Fibroblast of mammary gland (primary cell): ENCODE data around the gene AP5S1.

Experiments used
- DNase-seq: peaks from one replicate; pipeline ENCODE4 v3.0.0-alpha.2; 2010; ENCODE audit warnings: low read depth
- H3K4me3 ChIP-seq: 2 replicates; pipeline ENCODE4 v1.5.1; 2011; ENCODE audit warnings: low read depth, mild to moderate bottlenecking, low read length, moderate library complexity; ENCODE audit not compliant: control insufficient read depth
- TF ChIP-seq, protein P1 (sequence below): conservative IDR thresholded peaks from 2 replicates; pipeline ENCODE4 v1.5.1; 2011; ENCODE audit warnings: low read depth, low read length, inconsistent platforms; ENCODE audit not compliant: control insufficient read depth, insufficient read depth

AP5S1 gene

DNA sequence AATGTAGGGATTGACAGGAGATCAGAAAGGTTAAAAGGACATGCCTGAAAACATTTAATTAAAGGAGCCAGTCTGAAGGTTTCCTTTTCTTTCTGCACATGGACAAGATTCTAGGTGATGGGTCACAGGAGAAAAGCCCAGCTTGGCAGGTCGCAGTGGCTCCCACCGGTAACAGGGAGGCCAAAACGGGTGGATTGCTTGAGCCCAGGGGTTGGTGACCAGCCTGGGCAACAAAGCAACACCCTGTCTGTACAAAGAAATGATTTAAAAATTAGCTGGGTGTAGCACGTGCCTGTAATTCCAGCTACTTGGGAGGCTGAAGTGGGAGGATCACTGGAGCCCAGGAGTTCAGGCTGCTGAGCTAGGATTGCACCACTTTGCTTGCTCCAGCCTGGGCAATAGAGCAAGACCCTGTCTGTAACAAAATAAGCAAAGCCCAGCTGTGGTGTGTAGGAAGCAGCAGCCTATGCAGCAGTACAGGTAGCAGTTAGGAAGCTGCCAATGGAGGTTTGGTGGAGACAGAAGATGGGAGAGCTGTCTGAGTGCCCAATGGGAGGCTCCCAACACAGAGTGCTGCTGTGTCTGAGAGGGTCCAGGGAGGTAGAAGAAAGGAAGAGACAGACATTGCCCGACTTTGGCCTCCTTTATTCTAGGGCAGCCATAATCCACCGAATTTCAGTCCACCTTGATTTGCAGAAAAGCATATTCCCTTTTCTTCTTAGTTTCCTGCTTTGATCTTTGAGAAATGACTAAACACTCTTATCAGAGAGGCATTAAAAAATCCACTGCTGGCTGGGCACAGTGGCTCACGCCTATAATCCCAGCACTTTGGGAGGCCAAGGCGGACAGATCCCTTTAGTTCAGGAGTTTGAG is 7.1 kb upstream of the AP5S1 start:
- TF ChIP-seq, protein P1, sequence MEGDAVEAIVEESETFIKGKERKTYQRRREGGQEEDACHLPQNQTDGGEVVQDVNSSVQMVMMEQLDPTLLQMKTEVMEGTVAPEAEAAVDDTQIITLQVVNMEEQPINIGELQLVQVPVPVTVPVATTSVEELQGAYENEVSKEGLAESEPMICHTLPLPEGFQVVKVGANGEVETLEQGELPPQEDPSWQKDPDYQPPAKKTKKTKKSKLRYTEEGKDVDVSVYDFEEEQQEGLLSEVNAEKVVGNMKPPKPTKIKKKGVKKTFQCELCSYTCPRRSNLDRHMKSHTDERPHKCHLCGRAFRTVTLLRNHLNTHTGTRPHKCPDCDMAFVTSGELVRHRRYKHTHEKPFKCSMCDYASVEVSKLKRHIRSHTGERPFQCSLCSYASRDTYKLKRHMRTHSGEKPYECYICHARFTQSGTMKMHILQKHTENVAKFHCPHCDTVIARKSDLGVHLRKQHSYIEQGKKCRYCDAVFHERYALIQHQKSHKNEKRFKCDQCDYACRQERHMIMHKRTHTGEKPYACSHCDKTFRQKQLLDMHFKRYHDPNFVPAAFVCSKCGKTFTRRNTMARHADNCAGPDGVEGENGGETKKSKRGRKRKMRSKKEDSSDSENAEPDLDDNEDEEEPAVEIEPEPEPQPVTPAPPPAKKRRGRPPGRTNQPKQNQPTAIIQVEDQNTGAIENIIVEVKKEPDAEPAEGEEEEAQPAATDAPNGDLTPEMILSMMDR, result no peak
- DNase-seq, result no peak

DNA sequence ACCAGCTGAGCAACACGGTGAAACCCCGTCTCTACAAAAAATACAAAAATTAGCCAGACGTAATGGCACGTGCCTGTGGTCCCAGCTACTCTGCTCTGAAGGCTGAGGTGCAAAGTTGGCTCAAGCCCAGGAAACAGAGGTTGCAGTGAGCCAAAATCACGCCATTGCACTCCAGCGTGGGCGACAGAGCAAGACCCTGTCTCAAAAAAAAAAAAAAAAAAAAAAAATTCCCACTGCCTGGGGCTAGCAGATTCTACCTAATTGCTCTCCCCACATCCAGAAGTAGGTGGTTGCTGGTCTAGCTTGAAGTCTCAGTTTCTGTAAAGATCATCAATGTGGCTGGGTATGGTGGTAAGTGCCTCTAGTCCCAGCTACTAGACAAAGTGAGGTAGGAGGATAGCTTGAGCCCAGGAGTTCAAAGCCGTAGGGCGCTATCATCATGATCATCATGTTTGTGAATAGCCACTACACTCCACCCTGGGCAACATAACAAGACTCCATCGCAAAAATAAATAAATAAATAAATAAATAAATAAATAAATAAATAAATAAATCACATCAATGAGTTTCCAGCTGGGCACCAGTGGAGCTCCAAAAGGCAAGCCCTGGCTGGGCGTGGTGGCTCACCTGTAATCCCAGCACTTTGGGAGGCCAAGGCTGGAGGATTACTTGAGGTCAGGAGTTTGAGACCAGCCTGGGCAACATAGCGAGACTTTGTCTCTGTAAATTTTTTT is 6.3 kb upstream of the AP5S1 start:
- no peak for DNase-seq
- TF ChIP-seq, protein P1, result no peak
- H3K4me3 ChIP-seq, result no peak overlapping the region

More for the DNA sequence above, 7.1 kb upstream of the AP5S1 start:
- no peak overlapping the region for H3K4me3 ChIP-seq

DNA sequence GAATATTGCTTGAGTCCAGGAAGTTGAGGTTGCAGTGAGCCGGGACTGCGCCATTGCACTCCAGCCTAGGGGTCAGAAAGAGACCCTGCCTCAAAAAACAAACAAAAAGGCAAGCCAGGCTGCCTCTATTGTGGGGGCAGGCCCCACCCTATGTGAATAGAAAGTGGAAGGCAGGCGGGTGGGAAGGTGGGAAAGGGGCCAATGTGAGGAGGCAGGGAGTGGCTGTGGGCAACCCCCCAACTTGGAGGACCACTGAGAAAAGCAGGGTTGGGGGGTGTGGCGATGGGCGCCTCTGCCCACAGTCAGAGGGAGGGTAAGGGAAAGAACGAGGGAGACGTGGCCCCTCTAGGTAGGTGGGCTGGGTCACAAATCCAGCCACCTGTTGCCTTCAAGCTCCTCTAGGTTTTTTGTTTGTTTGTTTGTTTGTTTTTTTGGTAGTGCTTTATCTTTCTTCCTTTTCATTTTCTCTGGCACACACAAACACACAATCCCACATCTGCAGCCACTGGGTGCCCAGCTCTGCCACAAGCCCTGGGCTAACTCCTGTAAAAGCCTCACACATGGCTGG is 5.3 kb upstream of the AP5S1 start:
- no peak overlapping the region for H3K4me3 ChIP-seq
- DNase-seq, result no peak
- TF ChIP-seq, protein P1, result no peak

DNA sequence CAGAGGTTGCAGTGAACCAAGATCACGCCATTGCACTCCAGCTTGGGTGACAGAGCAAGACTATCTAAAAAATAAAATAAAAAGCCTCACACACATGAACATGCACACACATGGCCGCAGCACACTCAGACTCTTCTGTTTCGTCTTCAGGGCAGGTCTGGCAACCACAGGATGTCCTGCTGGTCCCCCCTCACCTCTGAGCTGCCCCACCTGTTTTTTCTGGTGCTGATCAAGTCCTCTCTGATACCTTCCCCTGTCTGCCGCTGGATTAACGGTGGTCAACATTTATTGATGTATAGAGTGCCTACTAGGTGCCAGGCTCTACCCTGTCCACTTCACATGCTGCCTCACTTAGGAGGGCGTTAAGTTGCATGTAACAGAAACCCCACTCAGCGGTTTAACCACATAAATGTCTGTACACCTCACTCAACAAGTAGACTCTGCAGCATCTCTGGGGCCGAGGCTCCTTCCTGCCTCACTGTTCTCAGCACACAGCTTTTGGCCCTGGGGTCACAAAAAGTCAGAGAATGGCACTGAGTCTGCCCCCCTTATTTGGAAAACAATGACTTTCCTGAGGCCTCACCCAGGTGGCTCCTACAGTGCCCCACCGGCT is 4.5 kb upstream of the AP5S1 start:
- TF ChIP-seq, protein P1, result no peak
- no peak overlapping the region for H3K4me3 ChIP-seq
- no peak for DNase-seq

DNA sequence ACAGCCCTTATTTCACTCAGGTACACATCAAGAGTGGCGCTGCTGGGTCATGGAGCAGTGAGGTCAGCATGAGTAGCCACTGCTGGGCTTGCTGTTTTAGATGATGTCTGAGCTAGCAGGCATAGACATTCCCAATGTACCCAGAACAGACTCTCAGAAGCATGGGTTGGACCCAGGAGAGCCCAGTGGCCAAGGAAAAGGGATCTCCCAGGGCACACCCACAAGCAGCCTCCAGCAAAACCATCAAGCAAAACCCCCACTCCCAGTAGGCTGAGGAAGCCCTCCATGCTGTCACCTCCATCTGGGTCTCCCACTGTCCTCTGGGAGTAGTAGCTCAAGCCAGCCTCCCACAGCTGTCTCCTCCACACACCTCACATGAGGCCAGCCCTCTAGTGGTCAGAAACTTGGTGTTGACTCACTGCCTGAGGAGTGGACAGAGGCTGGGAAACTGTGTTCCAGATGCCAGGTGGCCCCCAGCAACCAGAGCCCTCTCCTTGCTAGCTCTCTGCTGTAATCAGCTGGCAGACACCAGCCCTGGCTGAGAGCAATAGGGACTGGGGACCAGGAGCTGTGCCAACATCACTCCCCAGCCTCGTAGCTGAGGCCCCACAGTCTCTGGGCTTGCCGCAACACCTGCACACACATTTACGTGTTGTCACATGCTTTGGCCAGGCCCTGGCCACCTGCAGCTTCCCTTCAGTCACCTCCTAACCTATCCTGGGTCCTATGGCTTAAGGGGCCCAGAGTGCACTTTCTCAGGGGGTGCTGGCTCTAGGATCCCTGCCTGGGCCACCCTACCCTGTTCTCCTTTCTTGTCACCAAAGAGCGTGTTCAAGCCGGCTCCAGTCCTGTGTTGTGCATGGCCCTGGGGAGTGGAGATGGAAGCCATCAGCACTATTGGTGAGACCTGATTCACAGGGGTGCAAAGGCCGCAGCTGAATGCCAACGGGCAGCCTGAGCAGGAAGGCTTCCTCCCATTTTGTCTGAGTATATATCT is 1.9 kb upstream of the AP5S1 start:
- peak; percentile 90 for DNase-seq
- H3K4me3 ChIP-seq, result no peak overlapping the region
- TF ChIP-seq, protein P1, result peak; percentile 76
